Activated CD4-positive, CD25-positive, alpha-beta regulatory T cell treated with anti-CD3 and anti-CD28 coated beads, Interleukin-2, amount 50 U/mL, for 24 hours (primary cell): ENCODE data around the gene CACNB2.
"Not testable (repeated sequence)": the region's sequence is repeated elsewhere in the genome, so short reads cannot be mapped to it uniquely, and the experiment has no call there.

Source experiments
- ATAC-seq, 2 donors: fragments of 150-1000 bp; cut with Tn5 transposase; one replicate each; pipeline ENCODE4 v1.10.0; 2021; ENCODE audit warnings: mild to moderate bottlenecking in 1 of 2, moderate library complexity in 1 of 2

CACNB2 gene

GRCh38 chr10:18202680-18203460, 62.6 kb downstream of the CACNB2 start:
- no peak for ATAC-seq

GRCh38 chr10:18203471-18203870, 63.2 kb downstream of the CACNB2 start:
- ATAC-seq = no peak

DNA sequence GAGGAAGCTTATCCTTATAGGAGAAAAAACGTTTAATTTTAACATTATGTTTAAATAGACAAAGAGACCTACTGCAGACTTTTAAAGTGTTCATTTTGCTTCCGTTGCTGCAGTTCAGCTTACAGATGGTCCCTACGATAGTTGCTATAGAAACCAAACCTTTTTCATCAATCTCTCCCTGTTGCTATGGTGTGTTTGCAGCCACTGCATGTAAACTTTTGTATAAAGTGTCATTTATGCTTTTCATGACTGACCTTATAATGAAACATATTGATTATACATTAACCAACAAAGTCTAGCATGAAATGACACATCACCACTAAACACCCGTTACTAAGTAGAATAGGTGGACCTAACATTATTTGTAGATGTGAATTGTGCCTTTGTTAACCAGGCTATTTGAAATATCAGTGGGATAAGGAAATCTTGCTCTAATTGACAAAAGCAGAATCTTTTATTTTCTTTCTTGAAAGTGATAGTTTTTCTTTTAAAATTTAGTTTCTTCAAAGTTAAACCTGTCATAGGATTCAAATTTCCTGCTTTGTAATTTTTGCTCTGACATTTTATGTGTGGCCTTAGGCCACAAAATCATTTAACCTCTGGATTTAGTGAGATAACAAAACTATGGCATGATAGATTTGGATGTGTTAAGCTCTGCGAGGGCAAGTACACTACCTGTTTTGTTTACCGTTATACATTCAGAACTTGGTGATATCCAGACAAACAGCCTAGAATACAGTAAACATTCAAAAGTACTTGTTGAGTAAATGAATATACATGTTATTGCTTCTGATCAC, 64.0 kb downstream of the CACNB2 start:
- peak; percentile 35 to 41 for ATAC-seq

DNA sequence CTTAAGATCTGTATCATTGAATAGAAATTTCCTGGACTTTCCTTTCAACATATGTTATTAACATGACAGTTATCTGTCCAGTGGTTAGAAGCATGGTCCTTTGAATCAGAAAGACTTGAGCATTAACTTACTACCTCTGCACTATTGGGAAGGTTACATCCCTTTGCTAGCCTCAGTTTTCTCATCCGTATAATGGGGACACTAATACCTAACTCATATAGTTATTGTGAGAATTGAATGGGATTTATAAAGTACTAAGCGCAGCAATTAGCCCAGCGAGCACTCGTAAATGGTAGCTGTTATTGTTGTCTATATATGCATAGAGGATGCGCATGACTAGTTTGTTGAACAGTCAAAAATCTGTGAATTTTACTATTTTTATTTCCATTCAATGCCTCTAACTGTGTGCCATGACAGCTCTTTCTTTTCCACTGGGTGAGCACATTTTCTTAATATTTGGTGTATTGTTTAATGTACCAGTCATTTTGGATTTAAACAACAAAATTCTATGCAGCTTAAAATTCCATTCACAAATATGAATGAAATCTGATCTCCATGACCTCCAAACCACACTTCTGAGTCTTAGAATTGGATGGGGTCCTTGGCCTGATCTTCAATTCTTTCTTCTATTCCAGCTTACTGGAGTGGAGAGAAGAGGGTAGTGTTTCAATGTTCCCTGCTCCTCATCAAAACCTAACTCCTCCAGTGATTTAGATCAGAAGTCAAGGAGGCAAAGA, 65.0 kb downstream of the CACNB2 start:
- ATAC-seq = no peak

GRCh38 chr10:18208186-18208585, 68.0 kb downstream of the CACNB2 start:
- not testable (repeated sequence) for ATAC-seq

DNA sequence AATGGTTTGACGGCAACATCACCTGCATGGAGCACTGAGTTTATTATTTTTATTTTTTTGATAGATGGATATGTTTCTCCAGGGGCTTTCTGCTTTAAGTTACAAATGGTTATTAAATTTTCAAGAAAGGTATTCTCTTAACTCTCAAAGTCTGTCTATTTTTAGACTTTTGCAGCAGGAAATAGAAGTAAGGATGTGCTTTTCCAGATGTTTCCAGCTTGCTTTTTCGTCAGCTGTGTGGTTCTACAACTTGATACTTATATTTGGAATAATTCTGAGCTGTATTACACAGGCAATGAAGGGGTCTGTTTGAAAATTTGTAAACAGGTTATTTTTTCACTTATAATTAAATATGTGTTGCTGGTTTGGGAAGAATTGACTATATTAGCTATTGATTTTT, 69.0 kb downstream of the CACNB2 start:
- no peak for ATAC-seq

DNA sequence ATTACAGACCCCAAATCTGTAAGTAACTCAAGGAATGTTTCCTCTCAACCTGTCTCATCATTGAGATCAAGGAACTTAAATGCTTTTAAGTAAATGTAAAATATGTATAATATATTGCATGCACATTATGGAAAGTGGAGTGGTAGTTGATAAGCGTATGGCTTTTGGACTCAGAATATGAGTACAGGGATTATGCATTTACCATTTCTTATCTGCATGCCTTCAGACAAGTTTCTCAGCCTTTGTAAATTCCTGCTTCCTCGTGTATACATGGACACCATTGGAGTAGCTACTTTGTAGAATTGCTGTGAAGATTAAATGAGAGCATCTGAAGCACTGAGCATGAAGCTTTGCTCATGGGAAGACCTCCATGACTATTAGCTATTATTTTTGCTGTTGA, 70.5 kb downstream of the CACNB2 start:
- ATAC-seq = no peak

GRCh38 chr10:18211862-18212261, 71.6 kb downstream of the CACNB2 start:
- no peak for ATAC-seq

- no peak for ATAC-seq
Observed at GRCh38 chr10:18213271-18213670, 73.0 kb downstream of the CACNB2 start.

DNA sequence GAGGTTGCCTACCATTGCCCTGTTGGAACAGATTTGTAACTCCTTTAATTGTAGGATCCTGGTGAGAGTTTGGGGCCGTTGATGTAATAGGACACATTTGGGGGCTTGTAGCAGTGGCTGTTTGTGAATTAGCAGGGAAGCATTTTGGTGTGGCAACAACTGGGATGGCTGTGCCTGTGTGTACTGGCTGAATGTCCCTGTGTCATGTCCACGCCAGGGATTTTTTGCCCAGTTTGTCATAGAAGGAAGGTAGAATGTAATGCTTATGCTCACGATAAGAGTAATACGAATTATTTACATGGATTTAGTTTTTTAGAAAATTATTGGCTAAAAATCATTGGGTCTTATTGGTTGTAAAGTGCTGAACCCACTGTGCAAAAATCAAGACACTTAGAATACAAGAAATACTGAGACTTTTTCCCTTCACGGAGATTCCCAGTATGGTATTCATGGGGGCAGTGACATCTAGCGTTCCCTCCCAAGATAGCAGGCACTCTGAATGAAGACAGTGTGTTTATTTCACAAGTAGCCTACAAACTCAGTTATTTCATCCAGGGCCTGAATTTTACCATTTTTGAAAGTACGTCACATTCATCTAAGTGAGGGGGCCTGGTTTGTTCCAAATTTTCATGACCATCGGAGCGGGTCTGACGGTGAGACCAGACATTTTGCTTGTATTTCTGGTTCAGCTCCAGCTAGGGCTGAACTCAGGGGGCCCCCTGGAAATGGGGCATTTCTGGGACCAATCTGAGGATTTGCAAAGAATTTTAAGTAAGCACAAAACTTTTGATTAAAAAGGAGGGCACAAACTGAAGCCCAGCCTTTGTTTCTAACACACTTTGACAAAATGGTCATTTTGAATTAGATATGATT, 74.7 kb downstream of the CACNB2 start:
- ATAC-seq = no peak

GRCh38 chr10:18216482-18216881, 76.3 kb downstream of the CACNB2 start:
- no peak for ATAC-seq

DNA sequence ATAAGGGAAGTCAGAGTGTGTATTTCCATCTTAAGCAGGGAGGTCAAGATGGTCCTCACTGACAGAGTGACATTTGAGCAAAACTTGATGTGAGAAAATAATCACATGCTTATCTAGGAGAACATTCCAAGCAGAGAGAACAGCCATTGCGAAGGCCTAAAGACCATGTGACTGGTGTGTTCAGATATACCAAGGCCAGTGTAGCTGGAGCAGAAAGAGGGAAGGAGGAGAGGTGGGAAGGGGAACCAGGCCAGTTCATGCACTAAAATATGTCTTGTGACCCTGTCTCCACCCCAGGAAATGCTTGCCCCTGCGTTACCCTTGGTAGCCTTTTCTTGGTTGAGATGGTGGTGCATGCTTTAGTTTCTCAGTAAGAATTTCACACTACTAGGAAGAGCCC, 77.4 kb downstream of the CACNB2 start:
- ATAC-seq = no peak

- ATAC-seq = no peak
Observed at GRCh38 chr10:18219146-18219545, 78.9 kb downstream of the CACNB2 start.

DNA sequence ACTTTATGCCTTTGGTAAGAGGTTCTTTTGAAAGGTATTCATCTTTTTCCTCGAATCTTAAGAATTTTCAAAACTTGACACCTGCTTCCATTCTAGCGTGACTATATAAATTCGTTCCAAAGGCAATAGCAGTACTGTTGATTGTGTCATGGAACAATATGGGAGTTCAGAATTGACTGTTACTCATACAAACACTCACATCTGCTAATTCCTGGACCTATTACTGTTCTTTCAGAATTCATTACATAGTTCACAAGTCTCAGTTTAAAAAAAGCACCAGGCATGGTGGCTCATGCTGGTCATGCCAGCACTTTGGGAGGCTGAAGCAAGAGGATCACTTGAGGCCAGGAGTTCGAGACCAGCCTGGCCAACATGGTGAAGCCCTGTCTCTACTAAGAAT, 80.9 kb downstream of the CACNB2 start:
- ATAC-seq = no peak

DNA sequence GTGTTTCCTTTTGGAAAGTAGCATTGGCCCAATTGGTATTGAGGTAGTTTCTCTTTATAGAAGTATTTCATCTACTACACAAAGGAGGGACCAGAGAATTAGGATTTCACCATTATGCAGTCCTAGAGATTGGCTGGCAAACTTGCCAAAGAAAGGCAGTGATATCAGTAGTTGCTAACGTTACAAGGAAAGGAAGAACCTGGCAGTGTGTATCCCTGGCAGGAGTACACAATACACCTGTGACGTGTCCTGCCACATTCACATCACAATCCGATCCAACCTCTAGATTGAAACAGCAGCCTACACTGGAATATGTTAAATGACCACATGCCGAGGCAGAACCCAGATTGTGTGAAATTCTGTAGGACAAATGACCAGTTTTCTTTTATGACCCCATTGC, 81.7 kb downstream of the CACNB2 start:
- no peak for ATAC-seq

DNA sequence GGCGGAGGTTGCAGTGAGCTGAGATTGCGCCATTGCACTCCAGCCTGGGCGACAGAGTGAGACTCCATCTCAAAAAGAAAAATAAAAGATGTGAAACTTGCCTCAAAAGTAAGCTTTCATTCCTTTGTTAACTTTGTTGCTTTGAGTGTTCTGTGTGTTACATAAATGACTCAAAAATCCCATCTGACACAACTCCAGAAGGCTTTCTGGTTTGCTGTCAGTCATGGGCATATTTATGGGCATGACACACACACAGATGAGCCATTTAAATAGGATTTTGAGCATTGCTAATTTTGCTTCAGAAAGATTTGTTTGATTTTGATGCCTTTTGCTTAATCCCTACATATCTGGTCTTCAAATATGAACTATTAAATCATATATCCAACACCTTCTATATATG, 82.6 kb downstream of the CACNB2 start:
- no peak for ATAC-seq

DNA sequence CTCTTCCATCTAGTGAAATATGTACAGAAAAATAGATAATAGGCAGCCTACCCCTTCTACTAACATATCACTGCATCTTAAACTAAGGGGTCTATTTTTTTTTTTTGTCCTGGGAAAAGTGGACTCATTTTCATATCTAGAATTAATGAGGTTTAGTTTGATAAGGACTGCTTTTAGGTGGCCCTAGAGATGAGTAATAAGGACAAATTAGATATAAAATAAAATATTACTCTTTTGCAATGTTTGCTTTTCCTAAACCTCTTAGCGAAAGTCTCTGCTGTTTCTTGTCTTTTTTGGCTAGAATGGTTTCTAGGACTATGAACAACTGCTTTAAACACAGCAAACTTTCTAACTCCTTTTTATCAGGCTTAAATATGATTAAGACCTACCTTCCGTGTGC, 83.7 kb downstream of the CACNB2 start:
- no peak for ATAC-seq

GRCh38 chr10:18224626-18225445, 84.6 kb downstream of the CACNB2 start:
- ATAC-seq = no peak

DNA sequence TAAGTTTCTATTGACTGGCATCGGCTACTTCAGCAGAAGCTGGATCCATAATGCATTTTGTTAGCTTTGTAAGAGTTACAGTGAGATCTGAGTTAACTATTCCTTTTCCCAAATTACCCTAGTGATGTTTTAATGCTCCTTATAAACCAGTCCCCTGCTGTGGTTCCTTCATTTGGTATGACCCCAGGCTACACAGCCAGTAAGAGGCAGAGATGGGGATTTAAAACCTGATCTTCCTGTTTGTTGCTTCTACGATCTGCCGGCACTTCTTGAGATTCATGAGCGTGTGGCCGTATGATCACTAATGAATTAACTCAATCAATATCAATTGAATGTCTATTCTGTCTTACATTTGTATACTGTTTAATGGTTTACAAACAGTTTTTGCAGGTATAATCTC, 86.1 kb downstream of the CACNB2 start:
- no peak for ATAC-seq

GRCh38 chr10:18229826-18230225, 89.6 kb downstream of the CACNB2 start:
- ATAC-seq = no peak

- ATAC-seq = no peak
Observed at GRCh38 chr10:18230794-18231193, 90.6 kb downstream of the CACNB2 start.

DNA sequence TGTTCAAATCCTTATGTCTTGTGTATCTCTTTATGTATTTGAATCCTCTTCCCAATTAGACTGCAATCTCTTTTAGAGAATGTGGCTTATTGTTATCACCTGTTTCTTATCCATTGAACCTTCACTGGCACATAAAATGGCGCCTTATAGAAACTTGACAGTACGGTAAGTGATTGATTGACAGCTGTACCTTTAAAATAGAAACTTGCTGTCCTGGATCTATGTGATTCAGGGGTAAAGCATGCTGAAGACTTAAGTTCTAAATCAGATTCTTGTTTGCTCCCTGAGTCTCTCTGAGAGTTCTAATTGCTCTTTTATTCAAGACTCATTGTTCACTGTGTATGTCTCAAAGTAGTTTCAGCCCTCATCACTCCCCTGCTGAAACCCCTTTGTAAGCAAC, 91.3 kb downstream of the CACNB2 start:
- ATAC-seq = no peak
